Sigmoid colon (tissue), 4 donors: ENCODE measurements around the gene PTH1R.

Experiments
- CTCF ChIP-seq, 4 experiments: fragments of 450-650 bp in 3 of 4; fragments of 200-600 bp in 1 of 4; IDR thresholded peaks; one replicate each; pipeline ENCODE4 v1.5.1; 2016 to 2019; ENCODE audit warnings: antibody characterized with exemption in 4 of 4, mild to moderate bottlenecking in 3 of 4, moderate library complexity in 2 of 4
- POLR2A ChIP-seq, 2 donors: fragments of 450-650 bp; IDR thresholded peaks; one replicate each; pipeline ENCODE4 v1.6.1; 2016; ENCODE audit warnings: antibody characterized with exemption in 2 of 2, mild to moderate bottlenecking in 2 of 2, moderate library complexity in 2 of 2
- POLR2AphosphoS5 ChIP-seq, 4 donors: sonication (generic); formaldehyde crosslinking; IDR thresholded peaks; one replicate each; pipeline ENCODE4 v1.6.1; 2017; ENCODE audit warnings: antibody characterized with exemption in 4 of 4

GRCh38 chr3:46861605-46862368, 15.7 kb upstream of the PTH1R start:
- TF ChIP-seq POLR2A (IDR thresholded peaks at IDR 0.05): no peak
- TF ChIP-seq CTCF (IDR thresholded peaks at IDR 0.05): no peak
- TF ChIP-seq POLR2AphosphoS5 (IDR thresholded peaks at IDR 0.05): no peak
